Measurements from ENCODE around the gene STXBP5L. TPM values are rescaled to one million over a fixed set of nuclear protein-coding genes. Genes with fewer than 3 reads are reported as not detected.

STXBP5L gene
- total RNA-seq, 2 experiments from 2014 or later, result not detected

DNA sequence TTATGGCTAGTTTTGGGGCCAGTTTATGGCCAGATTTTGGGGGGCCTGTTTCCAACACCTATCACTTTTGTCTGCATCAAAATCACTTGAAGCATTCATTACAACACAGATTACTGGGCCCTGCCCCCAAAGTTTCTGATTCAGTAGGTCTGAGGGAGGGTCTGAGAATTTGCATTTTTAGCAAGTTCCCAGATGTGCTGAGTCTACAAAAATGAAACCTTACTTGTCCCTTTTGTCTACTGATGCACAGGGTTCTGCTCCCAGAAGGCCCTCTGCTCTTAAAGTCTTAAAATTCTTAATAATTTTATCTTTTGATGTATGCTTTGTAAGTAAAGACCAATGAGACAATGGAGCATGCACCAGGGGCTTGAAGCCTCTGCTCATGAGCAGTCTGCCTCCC lies 491.8 kb downstream of the STXBP5L start:
- Histone ChIP-seq H3K4me3 (ENCODE audit: low read length) (no peak overlapping the region), H3K27ac (ENCODE audit: low read depth in 1 of 2, low read length in 2 of 2) (no peak overlapping the region), H3K4me1 (ENCODE audit: insufficient read depth, low read length) (no peaks in the 10 kb centered on the region), H3K36me3 (ENCODE audit: insufficient read depth, low read length) (no peaks in the 10 kb centered on the region), H3K9me3 (ENCODE audit: control insufficient read depth in 1 of 2, insufficient read depth in 1 of 2, low read length in 2 of 2) (no peaks in the 10 kb centered on the region), H3K27me3 (ENCODE audit: control insufficient read depth in 1 of 2, insufficient read depth in 2 of 2, low read length in 2 of 2) (no peaks in the 10 kb centered on the region)
- peaks cover 25% of the 10 kb centered on the region for H3K27me3 Mint-ChIP-seq
- no peak overlapping the region for H3K27ac Mint-ChIP-seq
- H3K4me1 Mint-ChIP-seq (ENCODE audit: low read depth), result no peaks in the 10 kb centered on the region
- POLR2A ChIA-PET, result no interaction called here
- DNase-seq, result no peak
- CTCF ChIA-PET, result no interaction called here
- H3K4me3 Mint-ChIP-seq, result no peak overlapping the region
- TF ChIP-seq, protein P1, sequence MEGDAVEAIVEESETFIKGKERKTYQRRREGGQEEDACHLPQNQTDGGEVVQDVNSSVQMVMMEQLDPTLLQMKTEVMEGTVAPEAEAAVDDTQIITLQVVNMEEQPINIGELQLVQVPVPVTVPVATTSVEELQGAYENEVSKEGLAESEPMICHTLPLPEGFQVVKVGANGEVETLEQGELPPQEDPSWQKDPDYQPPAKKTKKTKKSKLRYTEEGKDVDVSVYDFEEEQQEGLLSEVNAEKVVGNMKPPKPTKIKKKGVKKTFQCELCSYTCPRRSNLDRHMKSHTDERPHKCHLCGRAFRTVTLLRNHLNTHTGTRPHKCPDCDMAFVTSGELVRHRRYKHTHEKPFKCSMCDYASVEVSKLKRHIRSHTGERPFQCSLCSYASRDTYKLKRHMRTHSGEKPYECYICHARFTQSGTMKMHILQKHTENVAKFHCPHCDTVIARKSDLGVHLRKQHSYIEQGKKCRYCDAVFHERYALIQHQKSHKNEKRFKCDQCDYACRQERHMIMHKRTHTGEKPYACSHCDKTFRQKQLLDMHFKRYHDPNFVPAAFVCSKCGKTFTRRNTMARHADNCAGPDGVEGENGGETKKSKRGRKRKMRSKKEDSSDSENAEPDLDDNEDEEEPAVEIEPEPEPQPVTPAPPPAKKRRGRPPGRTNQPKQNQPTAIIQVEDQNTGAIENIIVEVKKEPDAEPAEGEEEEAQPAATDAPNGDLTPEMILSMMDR (IDR thresholded peaks at IDR 0.05), result no peak
- H3K36me3 Mint-ChIP-seq (ENCODE audit: low read depth), result no peaks in the 10 kb centered on the region
- intact Hi-C loops (cut with DNase I, micrococcal nuclease), result no loop called here
- no peak for ATAC-seq (ENCODE audit: poor library complexity)
- H3K9me3 Mint-ChIP-seq, result no peaks in the 10 kb centered on the region

DNA sequence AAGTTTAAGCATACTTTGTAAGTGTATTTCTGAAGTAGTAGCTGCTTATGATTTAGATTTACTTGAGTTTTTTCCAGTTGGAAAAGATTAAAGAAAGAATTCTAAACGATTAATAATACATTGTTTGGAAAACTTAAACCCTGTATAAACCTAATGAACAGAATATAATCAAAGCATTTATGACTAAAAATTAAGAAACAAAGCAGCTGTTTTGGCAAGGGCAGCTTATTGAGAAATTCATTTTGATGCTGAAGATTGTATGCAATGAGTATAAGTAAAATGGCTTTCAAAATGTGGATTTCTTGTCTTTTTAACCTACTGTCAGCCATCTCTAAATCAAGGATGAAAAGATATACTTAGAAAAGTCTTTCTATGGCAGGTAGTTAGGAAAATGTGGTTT lies 497.6 kb downstream of the STXBP5L start:
- Histone ChIP-seq H3K9me3 (ENCODE audit: control insufficient read depth in 1 of 2, insufficient read depth in 1 of 2, low read length in 2 of 2) (no peaks in the 10 kb centered on the region), H3K4me3 (ENCODE audit: low read length) (no peak overlapping the region), H3K27me3 (ENCODE audit: control insufficient read depth in 1 of 2, insufficient read depth in 2 of 2, low read length in 2 of 2) (no peaks in the 10 kb centered on the region), H3K36me3 (ENCODE audit: insufficient read depth, low read length) (no peaks in the 10 kb centered on the region), H3K27ac (ENCODE audit: low read depth in 1 of 2, low read length in 2 of 2) (no peak overlapping the region), H3K4me1 (ENCODE audit: insufficient read depth, low read length) (no peaks in the 10 kb centered on the region)
- Mint-ChIP-seq H3K9me3 (no peaks in the 10 kb centered on the region), H3K4me3 (no peak overlapping the region), H3K27ac (no peak overlapping the region), H3K36me3 (ENCODE audit: low read depth) (no peaks in the 10 kb centered on the region), H3K27me3 (peaks cover 4% of the 10 kb centered on the region), H3K4me1 (ENCODE audit: low read depth) (no peaks in the 10 kb centered on the region)
- ChIA-PET CTCF (no interaction called here), POLR2A (no interaction called here)
- intact Hi-C loops (cut with DNase I, micrococcal nuclease), result no loop called here
- TF ChIP-seq, protein P1 (IDR thresholded peaks at IDR 0.05), result no peak
- ATAC-seq (ENCODE audit: poor library complexity) (no peak), DNase-seq (no peak)

DNA sequence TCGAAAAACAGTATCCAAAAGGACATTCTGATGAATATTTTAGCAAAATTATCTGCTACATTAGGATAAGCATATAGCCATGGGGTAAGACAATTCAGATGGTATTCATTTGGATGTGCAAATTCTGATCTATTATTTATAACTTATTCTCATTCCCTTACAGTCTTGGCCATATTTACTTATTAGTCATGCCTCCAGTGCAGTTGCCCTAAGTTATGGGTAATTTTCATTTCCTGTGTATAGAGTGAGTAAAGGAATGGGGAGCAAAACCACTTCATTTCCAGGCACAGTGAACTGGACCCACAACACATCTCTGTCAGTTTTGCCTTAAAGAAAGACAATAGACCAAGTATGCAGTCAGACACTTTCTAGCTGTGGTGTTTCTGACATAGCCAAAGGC lies 503.5 kb downstream of the STXBP5L start:
- DNase-seq (no peak), ATAC-seq (ENCODE audit: poor library complexity) (no peak)
- POLR2A ChIA-PET, result no interaction called here
- no peak overlapping the region for H3K27ac ChIP-seq (ENCODE audit: low read depth in 1 of 2, low read length in 2 of 2)
- H3K9me3 ChIP-seq (ENCODE audit: control insufficient read depth in 1 of 2, insufficient read depth in 1 of 2, low read length in 2 of 2), result no peaks in the 10 kb centered on the region
- CTCF ChIA-PET, result no interaction called here
- H3K27me3 ChIP-seq (ENCODE audit: control insufficient read depth in 1 of 2, insufficient read depth in 2 of 2, low read length in 2 of 2), result no peaks in the 10 kb centered on the region
- Mint-ChIP-seq H3K27me3 (peaks cover 4% of the 10 kb centered on the region), H3K27ac (no peak overlapping the region), H3K4me3 (no peak overlapping the region), H3K36me3 (ENCODE audit: low read depth) (no peaks in the 10 kb centered on the region), H3K9me3 (no peaks in the 10 kb centered on the region), H3K4me1 (ENCODE audit: low read depth) (no peaks in the 10 kb centered on the region)
- TF ChIP-seq, protein P1 (IDR thresholded peaks at IDR 0.05), result no peak
- H3K36me3 ChIP-seq (ENCODE audit: insufficient read depth, low read length), result no peaks in the 10 kb centered on the region
- intact Hi-C loops (cut with DNase I, micrococcal nuclease), result no loop called here
- H3K4me3 ChIP-seq (ENCODE audit: low read length), result no peak overlapping the region
- H3K4me1 ChIP-seq (ENCODE audit: insufficient read depth, low read length), result no peaks in the 10 kb centered on the region

Measured in CD4-positive, alpha-beta T cell (primary cell).